ENCODE data around the gene JMY. TPM values are rescaled to one million over a fixed set of nuclear protein-coding genes. Genes with fewer than 3 reads are reported as not detected.

JMY gene
- total and polyA plus RNA-seq, 2 of the 8 experiments (the other 6 are each of a cell fraction or from before 2014, with no cell fraction given): 2.8 to 13.9 TPM

GRCh38 chr5:79241535-79241979 lies 5.6 kb downstream of the JMY start:
- no peak overlapping the region for H4K91ac ChIP-seq (replicated peaks; ENCODE audit: insufficient read length, low read length)
- H3K9ac ChIP-seq (replicated peaks in 1 of 4; ENCODE audit: extremely low read depth in 1 of 4, low read depth in 3 of 4, low read length in 3 of 4): no peak overlapping the region
- H2BK120ac ChIP-seq (replicated peaks; ENCODE audit: low read depth, low read length): no peak overlapping the region
- no peak overlapping the region for H4K5ac ChIP-seq (ENCODE audit: insufficient read length, low read depth, low read length)
- FAIRE-seq (no peak), DNase-seq (ENCODE audit: low read depth in 1 of 2, low spot score in 2 of 2) (no peak)
- H3K56ac ChIP-seq (replicated peaks; ENCODE audit: insufficient read length, low read depth, low read length): no peak overlapping the region
- H2BK5ac ChIP-seq (ENCODE audit: low read depth, low read length): no peak overlapping the region
- H3K4me2 ChIP-seq (ENCODE audit: insufficient read depth in 1 of 2, low read depth in 2 of 2, low read length in 2 of 2): no peak overlapping the region
- H3K79me1 ChIP-seq (ENCODE audit: low read depth, low read length): 0 out of 2 replicates have a peak, but pooled peaks cover 4% of the 10 kb centered on the region
- H2BK20ac ChIP-seq (ENCODE audit: low read length): no peak overlapping the region
- ChIA-PET POLR2A (ENCODE audit: partially characterized antibody) (interaction anchor here (0.5 to 0.7 kb wide), 2 partner anchors 16 to 166 kb away, joined by 3 read pairs; no protein-coding TSS in a partner anchor), CTCF (ENCODE audit: partially characterized antibody) (interaction anchor here (0.7 to 1.2 kb wide), 3 partner anchors 15 to 221 kb away, joined by 3 read pairs; no protein-coding TSS in a partner anchor)
- no peak overlapping the region for H3K4me3 ChIP-seq (ENCODE audit: extremely low read depth in 1 of 4, insufficient read depth in 2 of 4, low read depth in 3 of 4, low read length in 4 of 4)
- no peak overlapping the region for H2BK12ac ChIP-seq (ENCODE audit: low read depth, low read length)
- no peak overlapping the region for H3K4ac ChIP-seq (replicated peaks; ENCODE audit: insufficient read length, low read depth, low read length)
- no peak overlapping the region for H2AK5ac ChIP-seq (ENCODE audit: low read depth, low read length)
- H3K23me2 ChIP-seq (ENCODE audit: low read depth, low read length): peaks cover 12% of the 10 kb centered on the region
- no peaks in the 10 kb centered on the region for H3K9me3 ChIP-seq (ENCODE audit: insufficient read depth in 2 of 2, low read depth in 1 of 2, low read length in 1 of 2)
- H2BK15ac ChIP-seq (ENCODE audit: low read length): no peak overlapping the region
- no peak overlapping the region for H2AFZ ChIP-seq (ENCODE audit: low read length)
- H3K18ac ChIP-seq (ENCODE audit: extremely low read depth, low read length): no peak overlapping the region
- H3K23ac ChIP-seq (ENCODE audit: insufficient read length): no peak overlapping the region
- H3K27ac ChIP-seq (ENCODE audit: low read depth, low read length): no peak overlapping the region
- no peaks in the 10 kb centered on the region for H4K20me1 ChIP-seq (replicated peaks in 1 of 2; ENCODE audit: control insufficient read depth in 1 of 2, insufficient read depth in 2 of 2, low read length in 2 of 2)
- H3K79me2 ChIP-seq (ENCODE audit: control insufficient read depth in 1 of 2, insufficient read depth in 2 of 2, low read length in 2 of 2): peaks cover 0 to 98% of the 10 kb centered on the region in 2 experiments; a peak in 3 of 4 replicates
- H3K4me1 ChIP-seq (replicated peaks in 1 of 4; ENCODE audit: control insufficient read depth in 3 of 4, insufficient read depth in 4 of 4, low read length in 3 of 4): peaks cover 0 to 5% (median 1%) of the 10 kb centered on the region in 4 experiments; a peak in 1 of 7 replicates
- no peak overlapping the region for H3K14ac ChIP-seq (ENCODE audit: insufficient read length)
- H3K36me3 ChIP-seq (ENCODE audit: control insufficient read depth in 2 of 4, insufficient read depth in 4 of 4, low read length in 3 of 4): no peaks in the 10 kb centered on the region
- no peaks in the 10 kb centered on the region for H3K27me3 ChIP-seq (replicated peaks in 1 of 4; ENCODE audit: control insufficient read depth in 3 of 4, extremely low read depth in 1 of 4, insufficient read depth in 3 of 4, low read length in 3 of 4)
- H4K8ac ChIP-seq (ENCODE audit: extremely low read depth, insufficient read depth, low read length): no peak overlapping the region
- WGBS, 2 experiments (ENCODE audit: extremely low coverage in 1 of 2, insufficient coverage in 1 of 2, insufficient read length in 1 of 2, insufficient replicate concordance in 2 of 2, low coverage in 1 of 2, low lambda C conversion rate in 2 of 2, missing lambda C conversion rate in 1 of 2): 84% methylated on average over 4 of the region's 4 CpGs; no CpG with 5 or more reads in 1 of the 2 experiments
